ENCODE data around the gene PTPRG.

The PTPRG gene

DNA sequence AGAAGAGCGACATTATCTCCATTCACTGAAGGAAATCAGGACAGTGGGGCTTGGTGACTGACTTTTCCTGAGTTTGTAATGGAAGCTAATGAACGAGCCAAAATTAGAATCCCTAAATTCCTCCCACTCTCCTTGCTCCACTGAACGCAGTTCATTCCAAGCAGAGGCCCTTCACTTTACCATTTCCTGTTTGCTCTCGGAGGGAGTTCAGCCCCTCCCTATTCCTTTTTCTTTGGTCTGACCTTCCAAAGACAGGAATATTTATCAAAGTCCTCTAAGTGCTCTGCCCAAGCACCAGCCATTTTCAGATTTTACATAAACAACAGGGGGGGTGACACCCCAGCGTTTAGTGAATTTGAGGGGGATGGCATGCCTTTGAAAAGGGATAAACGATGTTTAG is 24.0 kb upstream of the PTPRG start:
- H4K20me1 ChIP-seq (ENCODE audit: insufficient read depth, low read length) = no peaks in the 10 kb centered on the region
- H3K4me1 ChIP-seq (ENCODE audit: low read length) = no peaks in the 10 kb centered on the region
- no peak overlapping the region for H3K4me3 ChIP-seq (ENCODE audit: low read length)
- no peaks in the 10 kb centered on the region for H3K9me3 ChIP-seq (ENCODE audit: insufficient read depth, low read length)
- no peak overlapping the region for H3K27ac ChIP-seq (ENCODE audit: low read length)
- H3K79me2 ChIP-seq (ENCODE audit: low read length) = no peaks in the 10 kb centered on the region
- peaks cover 5% of the 10 kb centered on the region; the same call in 1 of the 2 replicates for H3K27me3 ChIP-seq (ENCODE audit: low read depth, low read length)
- H3K36me3 ChIP-seq (replicated peaks; ENCODE audit: low read depth, low read length) = no peaks in the 10 kb centered on the region
- H3K4me2 ChIP-seq (ENCODE audit: low read length) = no peak overlapping the region
- no peak overlapping the region for H2AFZ ChIP-seq (ENCODE audit: low read depth, low read length)
- H3K9ac ChIP-seq (ENCODE audit: low read length) = no peak overlapping the region
- no peak for TF ChIP-seq EZH2phosphoT487 (IDR thresholded peaks at IDR 0.05; ENCODE audit: low read depth)
- TF ChIP-seq, protein P1, sequence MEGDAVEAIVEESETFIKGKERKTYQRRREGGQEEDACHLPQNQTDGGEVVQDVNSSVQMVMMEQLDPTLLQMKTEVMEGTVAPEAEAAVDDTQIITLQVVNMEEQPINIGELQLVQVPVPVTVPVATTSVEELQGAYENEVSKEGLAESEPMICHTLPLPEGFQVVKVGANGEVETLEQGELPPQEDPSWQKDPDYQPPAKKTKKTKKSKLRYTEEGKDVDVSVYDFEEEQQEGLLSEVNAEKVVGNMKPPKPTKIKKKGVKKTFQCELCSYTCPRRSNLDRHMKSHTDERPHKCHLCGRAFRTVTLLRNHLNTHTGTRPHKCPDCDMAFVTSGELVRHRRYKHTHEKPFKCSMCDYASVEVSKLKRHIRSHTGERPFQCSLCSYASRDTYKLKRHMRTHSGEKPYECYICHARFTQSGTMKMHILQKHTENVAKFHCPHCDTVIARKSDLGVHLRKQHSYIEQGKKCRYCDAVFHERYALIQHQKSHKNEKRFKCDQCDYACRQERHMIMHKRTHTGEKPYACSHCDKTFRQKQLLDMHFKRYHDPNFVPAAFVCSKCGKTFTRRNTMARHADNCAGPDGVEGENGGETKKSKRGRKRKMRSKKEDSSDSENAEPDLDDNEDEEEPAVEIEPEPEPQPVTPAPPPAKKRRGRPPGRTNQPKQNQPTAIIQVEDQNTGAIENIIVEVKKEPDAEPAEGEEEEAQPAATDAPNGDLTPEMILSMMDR (IDR thresholded peaks at IDR 0.05; ENCODE audit: low read depth, low read length) = no peak

DNA sequence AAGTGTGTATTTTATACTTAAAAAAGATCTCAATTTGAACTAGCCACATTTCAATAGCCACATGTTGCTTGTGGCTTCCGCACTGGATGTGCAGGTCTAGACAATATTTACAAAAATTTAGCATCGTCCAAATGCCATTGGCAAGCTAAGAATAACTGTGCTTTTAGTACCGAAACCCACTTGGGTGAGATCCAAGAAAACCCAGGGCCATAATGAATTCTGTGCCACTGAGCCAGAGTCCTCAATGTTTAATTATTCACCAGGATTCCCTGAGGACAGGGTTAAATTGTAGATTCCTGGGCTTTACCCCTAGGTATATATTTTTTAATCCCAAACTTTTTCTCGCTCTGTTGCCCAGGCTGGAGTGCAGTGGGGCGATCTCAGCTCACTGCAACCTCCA is 22.9 kb upstream of the PTPRG start:
- TF ChIP-seq, protein P1 (IDR thresholded peaks at IDR 0.05; ENCODE audit: low read depth, low read length) = no peak
- no peak for TF ChIP-seq EZH2phosphoT487 (IDR thresholded peaks at IDR 0.05; ENCODE audit: low read depth)
- no peak overlapping the region for H3K4me2 ChIP-seq (ENCODE audit: low read length)
- no peak overlapping the region for H3K9ac ChIP-seq (ENCODE audit: low read length)
- no peak overlapping the region for H2AFZ ChIP-seq (ENCODE audit: low read depth, low read length)
- no peaks in the 10 kb centered on the region for H3K9me3 ChIP-seq (ENCODE audit: insufficient read depth, low read length)
- no peak overlapping the region for H3K4me3 ChIP-seq (ENCODE audit: low read length)
- no peaks in the 10 kb centered on the region for H3K36me3 ChIP-seq (replicated peaks; ENCODE audit: low read depth, low read length)
- no peaks in the 10 kb centered on the region for H3K27me3 ChIP-seq (ENCODE audit: low read depth, low read length)
- H3K27ac ChIP-seq (ENCODE audit: low read length) = no peak overlapping the region
- no peaks in the 10 kb centered on the region for H3K4me1 ChIP-seq (ENCODE audit: low read length)
- H3K79me2 ChIP-seq (ENCODE audit: low read length) = no peaks in the 10 kb centered on the region
- no peaks in the 10 kb centered on the region for H4K20me1 ChIP-seq (ENCODE audit: insufficient read depth, low read length)

DNA sequence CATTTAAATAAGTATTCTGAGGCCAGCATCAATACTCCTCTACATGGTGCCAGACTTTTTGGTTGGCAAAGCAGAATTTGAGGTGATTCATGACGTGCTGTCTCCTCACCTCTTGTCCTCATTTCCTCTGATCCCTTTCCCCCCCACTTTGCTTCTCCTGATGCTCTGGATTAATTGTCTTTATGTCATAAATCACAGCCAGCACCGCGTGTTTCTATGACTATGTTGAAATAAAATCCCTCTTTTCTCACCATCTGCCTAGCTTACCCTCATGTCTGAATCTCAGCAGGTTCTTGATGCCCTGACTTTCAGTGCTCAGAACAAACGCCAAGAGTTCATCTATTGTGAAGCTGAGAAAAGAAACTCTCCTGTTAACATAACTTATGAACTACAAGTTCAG is 19.7 kb upstream of the PTPRG start:
- Histone ChIP-seq H3K36me3 (replicated peaks; ENCODE audit: low read depth, low read length) (no peaks in the 10 kb centered on the region), H3K27ac (ENCODE audit: low read length) (no peak overlapping the region), H3K27me3 (ENCODE audit: low read depth, low read length) (no peaks in the 10 kb centered on the region), H3K4me3 (ENCODE audit: low read length) (no peak overlapping the region), H3K4me2 (ENCODE audit: low read length) (no peak overlapping the region), H3K9me3 (ENCODE audit: insufficient read depth, low read length) (no peaks in the 10 kb centered on the region), H3K79me2 (ENCODE audit: low read length) (no peaks in the 10 kb centered on the region), H3K9ac (ENCODE audit: low read length) (no peak overlapping the region), H2AFZ (ENCODE audit: low read depth, low read length) (no peak overlapping the region), H4K20me1 (ENCODE audit: insufficient read depth, low read length) (no peaks in the 10 kb centered on the region), H3K4me1 (ENCODE audit: low read length) (no peaks in the 10 kb centered on the region)
- no peak for TF ChIP-seq EZH2phosphoT487 (IDR thresholded peaks at IDR 0.05; ENCODE audit: low read depth)
- TF ChIP-seq, protein P1 (IDR thresholded peaks at IDR 0.05; ENCODE audit: low read depth, low read length) = no peak

DNA sequence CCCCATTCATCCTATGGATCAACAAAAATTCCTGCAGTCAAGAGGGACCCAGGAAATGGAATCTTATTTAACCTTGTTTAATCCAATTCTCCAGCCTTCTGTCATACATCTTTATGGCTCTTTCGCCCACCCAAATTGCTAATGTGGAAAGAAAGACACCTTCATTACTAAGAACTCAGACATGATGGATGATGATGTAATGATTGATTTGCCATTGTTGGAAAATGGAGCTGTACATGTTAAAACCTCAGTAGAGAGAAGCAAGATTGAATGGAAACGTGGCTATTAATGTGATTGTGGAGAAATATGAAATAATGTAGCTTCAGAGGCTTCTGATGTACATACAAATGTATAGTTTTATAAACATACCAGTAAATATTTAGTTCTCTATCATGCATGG is 15.7 kb upstream of the PTPRG start:
- Histone ChIP-seq H2AFZ (ENCODE audit: low read depth, low read length) (no peak overlapping the region), H3K4me3 (ENCODE audit: low read length) (no peak overlapping the region), H3K4me2 (ENCODE audit: low read length) (no peak overlapping the region), H3K79me2 (ENCODE audit: low read length) (no peaks in the 10 kb centered on the region), H3K9ac (ENCODE audit: low read length) (no peak overlapping the region), H3K27ac (ENCODE audit: low read length) (no peak overlapping the region), H3K4me1 (ENCODE audit: low read length) (peaks cover 13% of the 10 kb centered on the region), H4K20me1 (ENCODE audit: insufficient read depth, low read length) (no peaks in the 10 kb centered on the region), H3K27me3 (ENCODE audit: low read depth, low read length) (no peaks in the 10 kb centered on the region), H3K9me3 (ENCODE audit: insufficient read depth, low read length) (no peaks in the 10 kb centered on the region), H3K36me3 (replicated peaks; ENCODE audit: low read depth, low read length) (no peaks in the 10 kb centered on the region)
- TF ChIP-seq, protein P1 (IDR thresholded peaks at IDR 0.05; ENCODE audit: low read depth, low read length) = no peak
- no peak for TF ChIP-seq EZH2phosphoT487 (IDR thresholded peaks at IDR 0.05; ENCODE audit: low read depth)

Data from OCI-LY3 (cell line).